ENCODE data around the gene CALU.
A peak's percentile ranks its signal among the peaks of the same experiment; 100 is the strongest.

Gene CALU

GRCh38 chr7:128714701-128715495 is 24.3 kb upstream of the CALU start:
- peaks cover 9 to 15% (median 10%) of the 10 kb centered on the region in 11 experiments; a peak in 19 of 22 replicates for H3K9me3 ChIP-seq (replicated peaks in 1 of 11)
- TF ChIP-seq Cebpa-rat (IDR thresholded peaks at IDR 0.05), result no peak
- H4K20me1 ChIP-seq, result no peaks in the 10 kb centered on the region
- no peak overlapping the region for H3K4me2 ChIP-seq
- H3K36me3 ChIP-seq, result no peaks in the 10 kb centered on the region
- H3K4me1 ChIP-seq, result peaks cover 0 to 7% (median 0%) of the 10 kb centered on the region in 10 experiments; a peak in 4 of 20 replicates
- H3K9ac ChIP-seq, result no peak overlapping the region
- H3K27me3 ChIP-seq, result no peaks in the 10 kb centered on the region
- H3K27ac ChIP-seq, result no peak overlapping the region
- H3K4me3 ChIP-seq, result no peak overlapping the region

DNA sequence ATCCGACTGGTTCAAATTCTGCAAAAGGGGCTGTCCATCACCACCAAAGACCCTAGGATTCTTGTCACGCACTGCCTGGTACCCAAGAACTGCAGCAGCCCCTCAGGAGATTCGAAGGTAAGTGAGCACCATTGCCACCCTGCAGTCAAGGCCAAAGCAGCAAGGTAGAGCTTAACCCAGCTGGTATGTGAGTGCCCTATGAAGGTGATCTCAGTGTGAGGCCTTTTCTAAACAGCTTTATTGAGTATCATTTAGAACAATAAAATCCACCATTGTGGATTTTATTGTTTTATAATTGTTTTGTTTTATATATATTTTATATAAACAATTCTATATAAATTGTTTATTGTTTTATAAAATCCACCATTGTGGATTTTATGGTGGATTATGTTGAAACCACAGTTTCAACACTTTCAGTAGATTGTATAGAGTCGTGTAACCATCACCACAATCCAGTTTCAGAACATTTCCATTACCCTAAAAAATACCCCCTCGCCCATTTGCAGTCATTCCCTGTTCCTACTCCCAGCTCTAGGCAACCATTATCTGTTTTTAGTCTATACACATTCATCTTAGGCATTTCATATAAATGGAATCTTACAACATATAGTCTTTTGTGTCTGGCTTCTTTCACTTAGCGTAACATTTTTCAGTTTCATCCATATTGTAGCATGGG is 20.1 kb upstream of the CALU start:
- Histone ChIP-seq H3K27me3 (no peaks in the 10 kb centered on the region), H4K20me1 (no peaks in the 10 kb centered on the region), H3K4me1 (no peaks in the 10 kb centered on the region; a peak in 1 of 20 replicates), H3K4me3 (no peak overlapping the region), H3K4me2 (no peak overlapping the region), H3K9me3 (replicated peaks in 1 of 11) (no peaks in the 10 kb centered on the region), H3K27ac (no peak overlapping the region), H3K9ac (no peak overlapping the region), H3K36me3 (no peaks in the 10 kb centered on the region)
- TF ChIP-seq Cebpa-rat (IDR thresholded peaks at IDR 0.05), result no peak

DNA sequence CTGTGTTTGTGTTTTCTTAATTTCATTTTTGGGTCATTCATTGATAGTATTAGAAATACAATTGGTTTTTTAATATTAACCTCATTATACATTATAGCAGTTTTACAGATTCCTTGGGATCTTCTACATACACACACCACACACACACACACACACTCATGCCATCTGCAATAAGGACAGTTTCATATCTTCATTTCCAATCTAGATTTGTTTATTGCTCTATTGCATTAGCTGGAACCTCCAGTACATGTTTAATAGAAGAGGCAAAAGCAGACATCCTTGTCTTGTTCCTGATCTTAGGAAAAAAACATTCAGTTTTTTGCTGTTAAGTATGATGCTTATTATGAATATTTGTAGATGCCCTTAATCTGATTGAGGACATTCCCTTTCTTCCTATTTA is 17.8 kb upstream of the CALU start:
- Histone ChIP-seq H3K4me3 (no peak overlapping the region), H3K36me3 (no peaks in the 10 kb centered on the region), H4K20me1 (no peaks in the 10 kb centered on the region), H3K9me3 (replicated peaks in 1 of 11) (peaks cover 0 to 11% (median 6%) of the 10 kb centered on the region in 11 experiments; a peak in 9 of 22 replicates), H3K4me2 (no peak overlapping the region), H3K4me1 (peaks cover 0 to 19% (median 15%) of the 10 kb centered on the region in 10 experiments; a peak in 17 of 20 replicates), H3K27ac (no peak overlapping the region), H3K27me3 (no peaks in the 10 kb centered on the region), H3K9ac (no peak overlapping the region)
- TF ChIP-seq Cebpa-rat (IDR thresholded peaks at IDR 0.05), result no peak

- H3K27me3 ChIP-seq, result no peaks in the 10 kb centered on the region
- no peak overlapping the region; a peak in 1 of 22 replicates for H3K27ac ChIP-seq
- H3K4me2 ChIP-seq, result peak overlapping the region in 6 of 11 experiments; percentile 33 to 63 (median 55); a peak in 11 of 22 replicates
- 0 out of 20 replicates have a peak overlapping the region, but pooled peaks of 1 of the 10 experiments have one; percentile 6 for H3K4me3 ChIP-seq
- H3K9me3 ChIP-seq (replicated peaks in 1 of 11), result peaks cover 0 to 11% (median 6%) of the 10 kb centered on the region in 11 experiments; a peak in 9 of 22 replicates
- H3K4me1 ChIP-seq, result peaks cover 0 to 39% (median 29%) of the 10 kb centered on the region in 10 experiments; a peak in 17 of 20 replicates
- no peaks in the 10 kb centered on the region for H3K36me3 ChIP-seq
- H4K20me1 ChIP-seq, result no peaks in the 10 kb centered on the region
- no peak for TF ChIP-seq Cebpa-rat (IDR thresholded peaks at IDR 0.05)
- no peak overlapping the region for H3K9ac ChIP-seq
Observed at GRCh38 chr7:128724743-128725142, 14.4 kb upstream of the CALU start.

DNA sequence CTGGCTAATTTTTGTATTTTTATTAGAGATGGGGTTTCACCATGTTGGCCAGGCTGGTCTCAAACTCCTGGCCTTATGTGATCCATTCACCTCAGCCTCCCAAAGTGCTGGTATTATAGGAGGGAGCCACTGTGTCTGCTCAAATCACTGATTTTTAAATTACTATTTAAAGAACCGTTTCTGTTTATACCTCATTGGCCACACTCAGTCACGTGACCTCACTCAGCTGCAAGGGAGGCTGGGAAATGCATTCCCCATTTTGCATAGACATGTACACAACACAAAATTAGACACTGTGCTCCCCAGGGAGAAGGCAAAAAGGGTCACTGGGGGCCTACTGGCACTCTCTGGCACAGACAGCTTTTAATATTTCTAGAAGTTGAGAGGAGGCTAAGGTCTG is 13.6 kb upstream of the CALU start:
- Histone ChIP-seq H3K36me3 (no peaks in the 10 kb centered on the region), H3K9me3 (replicated peaks in 1 of 11) (peaks cover 0 to 11% (median 6%) of the 10 kb centered on the region in 11 experiments; a peak in 9 of 22 replicates), H3K4me2 (peak overlapping the region; percentile 0 to 63 (median 42); a peak in 17 of 22 replicates), H3K4me1 (peaks cover 0 to 39% (median 29%) of the 10 kb centered on the region in 10 experiments; a peak in 17 of 20 replicates), H3K27ac (peak overlapping the region in 4 of 11 experiments; percentile 8 to 54 (median 24); a peak in 6 of 22 replicates), H3K9ac (no peak overlapping the region; a peak in 1 of 22 replicates), H3K4me3 (peak overlapping the region in 2 of 10 experiments; percentile 6 to 13; a peak in 2 of 20 replicates), H4K20me1 (no peaks in the 10 kb centered on the region), H3K27me3 (no peaks in the 10 kb centered on the region)
- no peak for TF ChIP-seq Cebpa-rat (IDR thresholded peaks at IDR 0.05)

GRCh38 chr7:128726059-128726736 is 13.0 kb upstream of the CALU start:
- H3K4me2 ChIP-seq, result peak overlapping the region; percentile 0 to 63 (median 42); a peak in 17 of 22 replicates
- no peaks in the 10 kb centered on the region for H4K20me1 ChIP-seq
- H3K4me3 ChIP-seq, result no peak overlapping the region; a peak in 2 of 20 replicates
- no peak for TF ChIP-seq Cebpa-rat (IDR thresholded peaks at IDR 0.05)
- peaks cover 0 to 39% (median 29%) of the 10 kb centered on the region in 10 experiments; a peak in 17 of 20 replicates for H3K4me1 ChIP-seq
- H3K27ac ChIP-seq, result peak overlapping the region in 4 of 11 experiments; percentile 8 to 54 (median 24); a peak in 6 of 22 replicates
- H3K27me3 ChIP-seq, result no peaks in the 10 kb centered on the region
- peaks cover 0 to 11% (median 6%) of the 10 kb centered on the region in 11 experiments; a peak in 9 of 22 replicates for H3K9me3 ChIP-seq (replicated peaks in 1 of 11)
- H3K36me3 ChIP-seq, result no peaks in the 10 kb centered on the region
- H3K9ac ChIP-seq, result no peak overlapping the region; a peak in 1 of 22 replicates

DNA sequence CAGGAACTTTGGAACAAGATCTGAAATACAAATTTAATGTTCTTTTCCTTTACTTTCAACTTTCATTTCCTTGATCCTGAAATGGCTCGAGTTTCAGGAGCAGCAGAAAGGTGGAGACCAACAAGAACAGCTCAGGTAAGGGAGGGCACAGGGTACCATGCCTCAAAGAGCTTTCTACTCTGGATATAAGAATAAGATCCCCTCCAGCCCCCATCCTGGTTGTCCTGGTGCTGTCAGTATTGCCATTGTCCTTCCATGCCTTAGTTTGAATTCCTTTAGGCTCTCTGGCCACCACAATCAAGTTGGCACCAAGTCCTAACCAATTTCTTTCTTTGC is 12.5 kb upstream of the CALU start:
- no peak overlapping the region for H3K9ac ChIP-seq
- H4K20me1 ChIP-seq, result no peaks in the 10 kb centered on the region
- peaks cover 0 to 39% (median 29%) of the 10 kb centered on the region in 10 experiments; a peak in 17 of 20 replicates for H3K4me1 ChIP-seq
- H3K27ac ChIP-seq, result no peak overlapping the region
- H3K9me3 ChIP-seq (replicated peaks in 1 of 11), result peaks cover 0 to 11% (median 6%) of the 10 kb centered on the region in 11 experiments; a peak in 9 of 22 replicates
- no peak for TF ChIP-seq Cebpa-rat (IDR thresholded peaks at IDR 0.05)
- no peaks in the 10 kb centered on the region for H3K27me3 ChIP-seq
- peak overlapping the region in 2 of 11 experiments; percentile 39 to 47; a peak in 4 of 22 replicates for H3K4me2 ChIP-seq
- no peaks in the 10 kb centered on the region for H3K36me3 ChIP-seq
- H3K4me3 ChIP-seq, result no peak overlapping the region

GRCh38 chr7:128727239-128727638 is 11.9 kb upstream of the CALU start:
- Histone ChIP-seq H3K27ac (no peak overlapping the region), H3K36me3 (no peaks in the 10 kb centered on the region), H3K9me3 (replicated peaks in 1 of 11) (peaks cover 0 to 11% (median 6%) of the 10 kb centered on the region in 11 experiments; a peak in 9 of 22 replicates), H4K20me1 (no peaks in the 10 kb centered on the region), H3K4me2 (peak overlapping the region in 6 of 11 experiments; percentile 18 to 50 (median 44); a peak in 10 of 22 replicates), H3K4me1 (peaks cover 0 to 40% (median 30%) of the 10 kb centered on the region in 10 experiments; a peak in 17 of 20 replicates), H3K9ac (no peak overlapping the region), H3K27me3 (no peaks in the 10 kb centered on the region), H3K4me3 (no peak overlapping the region)
- TF ChIP-seq Cebpa-rat (IDR thresholded peaks at IDR 0.05), result no peak
